ENCODE measurements around the gene OLIG1. TPM values are rescaled to one million over a fixed set of nuclear protein-coding genes. Genes with fewer than 3 reads are reported as not detected.

Gene OLIG1
- total and polyA plus RNA-seq, 2 donors: 0.05 to 0.14 TPM

- Histone ChIP-seq H3K4me1 (ENCODE audit: control insufficient read depth in 2 of 2, insufficient read depth in 2 of 2, low read length in 2 of 2) (peaks cover 33 to 44% of the 10 kb centered on the region in 2 donors), H3K27ac (ENCODE audit: low read depth in 1 of 2, low read length in 1 of 2) (no peak overlapping the region), H3K4me3 (ENCODE audit: low read length in 2 of 2) (no peak overlapping the region), H3K27me3 (ENCODE audit: control insufficient read depth in 2 of 2, insufficient read depth in 1 of 2, low read length in 1 of 2) (peaks cover 2 to 51% of the 10 kb centered on the region in 2 donors), H3K9me3 (ENCODE audit: control insufficient read depth in 2 of 2, insufficient read depth in 1 of 2, low read length in 1 of 2) (no peaks in the 10 kb centered on the region), H3K36me3 (ENCODE audit: control insufficient read depth in 2 of 2, insufficient read depth in 2 of 2, low read length in 1 of 2) (no peaks in the 10 kb centered on the region)
- no peak for DNase-seq (ENCODE audit: low read depth in 6 of 9, low spot score in 9 of 9)
- WGBS: 92% methylated on average over 13 of the region's 13 CpGs
Measured at GRCh38 chr21:33113131-33113530, 43.2 kb downstream of the OLIG1 start.

- H3K36me3 ChIP-seq (ENCODE audit: control insufficient read depth in 2 of 2, insufficient read depth in 2 of 2, low read length in 1 of 2): no peaks in the 10 kb centered on the region
- peaks cover 33 to 42% of the 10 kb centered on the region in 2 donors for H3K4me1 ChIP-seq (ENCODE audit: control insufficient read depth in 2 of 2, insufficient read depth in 2 of 2, low read length in 2 of 2)
- no peak overlapping the region for H3K27ac ChIP-seq (ENCODE audit: low read depth in 1 of 2, low read length in 1 of 2)
- H3K27me3 ChIP-seq (ENCODE audit: control insufficient read depth in 2 of 2, insufficient read depth in 1 of 2, low read length in 1 of 2): peaks cover 2 to 39% of the 10 kb centered on the region in 2 donors
- 95% methylated on average over 3 of the region's 3 CpGs for WGBS
- H3K9me3 ChIP-seq (ENCODE audit: control insufficient read depth in 2 of 2, insufficient read depth in 1 of 2, low read length in 1 of 2): no peaks in the 10 kb centered on the region
- no peak for DNase-seq (ENCODE audit: low read depth in 6 of 9, low spot score in 9 of 9)
- no peak overlapping the region for H3K4me3 ChIP-seq (ENCODE audit: low read length in 2 of 2)
Measured at GRCh38 chr21:33114276-33114675, 44.3 kb downstream of the OLIG1 start.

- Histone ChIP-seq H3K4me3 (ENCODE audit: low read length in 2 of 2) (no peak overlapping the region), H3K9me3 (ENCODE audit: control insufficient read depth in 2 of 2, insufficient read depth in 1 of 2, low read length in 1 of 2) (no peaks in the 10 kb centered on the region), H3K36me3 (ENCODE audit: control insufficient read depth in 2 of 2, insufficient read depth in 2 of 2, low read length in 1 of 2) (no peaks in the 10 kb centered on the region), H3K4me1 (ENCODE audit: control insufficient read depth in 2 of 2, insufficient read depth in 2 of 2, low read length in 2 of 2) (peaks cover 27 to 31% of the 10 kb centered on the region in 2 donors), H3K27ac (ENCODE audit: low read depth in 1 of 2, low read length in 1 of 2) (no peak overlapping the region), H3K27me3 (ENCODE audit: control insufficient read depth in 2 of 2, insufficient read depth in 1 of 2, low read length in 1 of 2) (peaks cover 0 to 24% of the 10 kb centered on the region in 2 donors)
- 59% methylated on average over 20 of the region's 20 CpGs for WGBS
- no peak for DNase-seq (ENCODE audit: low read depth in 6 of 9, low spot score in 9 of 9)
Measured at GRCh38 chr21:33115631-33116510, 45.9 kb downstream of the OLIG1 start.

DNA sequence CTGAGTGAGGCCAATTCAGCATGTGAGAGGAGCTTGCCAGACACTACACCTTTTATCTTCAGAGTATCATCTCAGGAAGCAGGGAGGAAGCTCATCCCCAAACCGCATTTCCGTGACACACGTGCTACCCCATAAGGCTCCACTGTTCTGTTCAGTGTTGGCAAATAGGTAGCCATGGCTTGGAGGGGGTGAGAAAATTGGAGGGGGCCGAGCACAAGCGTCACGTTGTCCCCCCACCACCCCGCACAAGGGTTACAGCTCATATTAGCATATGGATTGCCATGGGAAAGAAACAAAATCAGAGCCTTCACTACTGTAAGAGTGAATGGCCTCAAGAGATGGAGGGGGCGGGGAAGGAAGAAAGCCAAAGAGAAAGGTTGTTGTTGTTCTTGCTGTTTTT, 46.7 kb downstream of the OLIG1 start:
- Histone ChIP-seq H3K36me3 (ENCODE audit: control insufficient read depth in 2 of 2, insufficient read depth in 2 of 2, low read length in 1 of 2) (no peaks in the 10 kb centered on the region), H3K27me3 (ENCODE audit: control insufficient read depth in 2 of 2, insufficient read depth in 1 of 2, low read length in 1 of 2) (peaks cover 0 to 16% of the 10 kb centered on the region in 2 donors), H3K9me3 (ENCODE audit: control insufficient read depth in 2 of 2, insufficient read depth in 1 of 2, low read length in 1 of 2) (no peaks in the 10 kb centered on the region), H3K4me3 (ENCODE audit: low read length in 2 of 2) (no peak overlapping the region), H3K27ac (ENCODE audit: low read depth in 1 of 2, low read length in 1 of 2) (no peak overlapping the region), H3K4me1 (ENCODE audit: control insufficient read depth in 2 of 2, insufficient read depth in 2 of 2, low read length in 2 of 2) (peaks cover 27 to 31% of the 10 kb centered on the region in 2 donors)
- DNase-seq (ENCODE audit: low read depth in 6 of 9, low spot score in 9 of 9): peak; percentile 30 to 78 (median 60)
- 14% methylated on average over 8 of the region's 8 CpGs for WGBS

GRCh38 chr21:33117101-33117888, 47.4 kb downstream of the OLIG1 start:
- H3K4me1 ChIP-seq (ENCODE audit: control insufficient read depth in 2 of 2, insufficient read depth in 2 of 2, low read length in 2 of 2): peaks cover 27 to 31% of the 10 kb centered on the region in 2 donors
- H3K27me3 ChIP-seq (ENCODE audit: control insufficient read depth in 2 of 2, insufficient read depth in 1 of 2, low read length in 1 of 2): peaks cover 0 to 10% of the 10 kb centered on the region in 2 donors
- WGBS: 61% methylated on average over 16 of the region's 16 CpGs
- H3K27ac ChIP-seq (ENCODE audit: low read depth in 1 of 2, low read length in 1 of 2): no peak overlapping the region
- no peak overlapping the region for H3K4me3 ChIP-seq (ENCODE audit: low read length in 2 of 2)
- no peaks in the 10 kb centered on the region for H3K9me3 ChIP-seq (ENCODE audit: control insufficient read depth in 2 of 2, insufficient read depth in 1 of 2, low read length in 1 of 2)
- peak in 1 of 9 donors; percentile 14 for DNase-seq (ENCODE audit: low read depth in 6 of 9, low spot score in 9 of 9)
- no peaks in the 10 kb centered on the region for H3K36me3 ChIP-seq (ENCODE audit: control insufficient read depth in 2 of 2, insufficient read depth in 2 of 2, low read length in 1 of 2)

Other genes with a start within 250 kb of the OLIG1 start
- 0.05 TPM for gene OLIG2, start 44.2 kb upstream of the OLIG1 start, total RNA-seq
- 0.02 TPM for gene OLIG2, start 44.2 kb upstream of the OLIG1 start, polyA plus RNA-seq
- 11.2 TPM for gene IFNAR2, start 159.8 kb downstream of the OLIG1 start, total RNA-seq
- 36.9 TPM for gene IFNAR2, start 159.8 kb downstream of the OLIG1 start, polyA plus RNA-seq
- gene IL10RB, start 196.2 kb downstream of the OLIG1 start, total RNA-seq: 38.2 TPM
- 42.9 TPM for gene IL10RB, start 196.2 kb downstream of the OLIG1 start, polyA plus RNA-seq

Measured in thymus (tissue), 11 donors.